Tibial artery (tissue), 4 donors: ENCODE data around the gene PGLYRP3.

ENCODE experiments used
- DNase-seq, 2 donors: peaks; one replicate each; pipeline ENCODE4 v3.0.0-alpha.2; 2019
- H3K27ac ChIP-seq, 2 donors: fragments of 200-600 bp; sonication (generic) in 1 of 2; 1 replicate in 1 of 2; 2 replicates in 1 of 2; pipeline ENCODE4 v1.5.1; 2018 to 2019; ENCODE audit warnings: mild to moderate bottlenecking in 1 of 2
- H3K27me3 ChIP-seq, 2 donors: fragments of 200-600 bp; sonication (generic) in 1 of 2; one replicate each; pipeline versions ENCODE4 v1.5.1 to v1.6.0; 2016 to 2019
- H3K36me3 ChIP-seq, 3 donors: fragments of 200-600 bp; sonication (generic) in 2 of 3; one replicate each; pipeline ENCODE4 v1.5.1; 2016 to 2019; ENCODE audit warnings: mild to moderate bottlenecking in 2 of 3
- H3K4me1 ChIP-seq, 4 donors: fragments of 200-600 bp; sonication (generic) in 2 of 4; 1 replicate in 3 of 4; 2 replicates in 1 of 4; pipeline ENCODE4 v1.5.1; 2016 to 2019
- H3K4me3 ChIP-seq, 2 donors: fragments of 200-600 bp; sonication (generic) in 1 of 2; 1 replicate in 1 of 2; 2 replicates in 1 of 2; pipeline ENCODE4 v1.5.1; 2018 to 2019; ENCODE audit warnings: mild to moderate bottlenecking in 2 of 2
- H3K9me3 ChIP-seq, 3 donors: fragments of 200-600 bp; sonication (generic) in 1 of 3; one replicate each; pipeline ENCODE4 v1.5.1; 2016 to 2019
- intact Hi-C: fragments of 100-400 bp; cut with DNase I; formaldehyde crosslinking; loops from one replicate; pipeline ENCODE4 v1.15.0; 2023; ENCODE audit warnings: low total_unique reads
- TF ChIP-seq, protein P1 (sequence below), 2 experiments: fragments of 200-600 bp in 1 of 2; fragments of 450-650 bp in 1 of 2; IDR thresholded peaks; one replicate each; pipeline ENCODE4 v1.5.1; 2017 to 2019; ENCODE audit warnings: antibody characterized with exemption in 2 of 2, mild to moderate bottlenecking in 1 of 2, moderate library complexity in 1 of 2

The PGLYRP3 gene

DNA sequence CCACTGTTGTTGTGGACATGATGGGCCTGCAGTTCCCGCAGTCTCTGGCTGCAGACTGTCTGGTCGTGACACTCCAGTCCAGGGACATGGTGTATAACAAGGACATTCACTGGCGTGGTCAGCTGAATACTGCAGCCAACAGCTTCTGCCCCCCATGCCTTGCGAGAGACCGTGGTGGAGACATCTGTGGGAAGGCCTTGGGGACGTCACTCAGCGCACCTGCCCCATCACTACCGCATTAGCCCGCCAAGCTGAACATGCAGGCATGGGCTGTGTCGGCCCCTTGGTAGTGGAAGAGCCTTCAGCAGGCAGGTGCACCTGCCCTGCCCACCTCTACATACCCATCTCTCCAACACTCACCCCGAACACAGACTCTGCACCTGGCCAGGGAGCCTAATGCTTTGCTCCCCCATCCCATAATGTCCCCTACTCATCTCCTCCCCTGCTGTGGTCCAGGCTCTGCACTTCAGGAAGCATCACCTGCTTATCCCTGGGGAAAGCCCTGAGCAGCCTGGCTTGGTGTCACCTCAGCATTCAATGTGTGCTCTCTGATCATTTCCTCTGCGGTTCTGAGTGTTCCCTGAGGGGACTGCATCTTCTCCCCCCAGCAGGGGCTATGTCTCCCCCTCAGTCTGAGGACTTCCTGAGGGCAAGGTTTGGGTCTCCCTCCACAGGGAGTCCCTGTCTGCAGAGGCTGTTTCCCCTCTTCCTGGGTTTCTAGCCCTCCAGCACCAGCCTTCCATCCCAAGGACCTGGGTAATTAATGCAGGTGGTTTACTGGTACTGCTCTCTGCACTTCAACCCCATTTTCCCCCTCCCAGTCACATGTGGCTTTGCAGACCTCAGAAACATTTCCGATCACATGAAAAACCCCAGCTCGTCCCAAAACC is 32.7 kb upstream of the PGLYRP3 start:
- Histone ChIP-seq H3K9me3 (no peaks in the 10 kb centered on the region), H3K4me1 (no peaks in the 10 kb centered on the region), H3K36me3 (no peaks in the 10 kb centered on the region), H3K4me3 (no peak overlapping the region), H3K27ac (no peak overlapping the region), H3K27me3 (peaks cover 0 to 58% of the 10 kb centered on the region in 2 donors)
- intact Hi-C loops = no loop called here
- TF ChIP-seq, protein P1, sequence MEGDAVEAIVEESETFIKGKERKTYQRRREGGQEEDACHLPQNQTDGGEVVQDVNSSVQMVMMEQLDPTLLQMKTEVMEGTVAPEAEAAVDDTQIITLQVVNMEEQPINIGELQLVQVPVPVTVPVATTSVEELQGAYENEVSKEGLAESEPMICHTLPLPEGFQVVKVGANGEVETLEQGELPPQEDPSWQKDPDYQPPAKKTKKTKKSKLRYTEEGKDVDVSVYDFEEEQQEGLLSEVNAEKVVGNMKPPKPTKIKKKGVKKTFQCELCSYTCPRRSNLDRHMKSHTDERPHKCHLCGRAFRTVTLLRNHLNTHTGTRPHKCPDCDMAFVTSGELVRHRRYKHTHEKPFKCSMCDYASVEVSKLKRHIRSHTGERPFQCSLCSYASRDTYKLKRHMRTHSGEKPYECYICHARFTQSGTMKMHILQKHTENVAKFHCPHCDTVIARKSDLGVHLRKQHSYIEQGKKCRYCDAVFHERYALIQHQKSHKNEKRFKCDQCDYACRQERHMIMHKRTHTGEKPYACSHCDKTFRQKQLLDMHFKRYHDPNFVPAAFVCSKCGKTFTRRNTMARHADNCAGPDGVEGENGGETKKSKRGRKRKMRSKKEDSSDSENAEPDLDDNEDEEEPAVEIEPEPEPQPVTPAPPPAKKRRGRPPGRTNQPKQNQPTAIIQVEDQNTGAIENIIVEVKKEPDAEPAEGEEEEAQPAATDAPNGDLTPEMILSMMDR (IDR thresholded peaks at IDR 0.05) = no peak
- DNase-seq = no peak

DNA sequence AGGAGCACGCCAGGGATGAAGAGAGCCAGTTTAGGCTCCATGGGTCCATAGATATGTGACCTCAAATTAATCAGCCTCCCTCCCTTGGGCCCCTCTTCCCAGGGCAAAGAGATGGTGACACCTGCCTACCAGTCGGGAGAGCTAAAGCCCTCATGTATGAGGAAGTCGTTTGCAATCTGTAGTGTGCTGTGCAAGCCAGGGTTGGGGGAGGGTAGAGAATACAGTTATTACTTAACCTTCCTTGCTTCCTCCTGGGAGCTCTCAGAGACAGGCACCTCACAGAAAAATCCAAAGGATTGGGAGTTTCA is 31.9 kb upstream of the PGLYRP3 start:
- peaks cover 0 to 56% of the 10 kb centered on the region in 2 donors for H3K27me3 ChIP-seq
- no peak for DNase-seq
- H3K27ac ChIP-seq = no peak overlapping the region
- TF ChIP-seq, protein P1 (IDR thresholded peaks at IDR 0.05) = no peak
- H3K4me1 ChIP-seq = no peaks in the 10 kb centered on the region
- no peaks in the 10 kb centered on the region for H3K9me3 ChIP-seq
- H3K4me3 ChIP-seq = no peak overlapping the region
- intact Hi-C loops = no loop called here
- H3K36me3 ChIP-seq = no peaks in the 10 kb centered on the region

DNA sequence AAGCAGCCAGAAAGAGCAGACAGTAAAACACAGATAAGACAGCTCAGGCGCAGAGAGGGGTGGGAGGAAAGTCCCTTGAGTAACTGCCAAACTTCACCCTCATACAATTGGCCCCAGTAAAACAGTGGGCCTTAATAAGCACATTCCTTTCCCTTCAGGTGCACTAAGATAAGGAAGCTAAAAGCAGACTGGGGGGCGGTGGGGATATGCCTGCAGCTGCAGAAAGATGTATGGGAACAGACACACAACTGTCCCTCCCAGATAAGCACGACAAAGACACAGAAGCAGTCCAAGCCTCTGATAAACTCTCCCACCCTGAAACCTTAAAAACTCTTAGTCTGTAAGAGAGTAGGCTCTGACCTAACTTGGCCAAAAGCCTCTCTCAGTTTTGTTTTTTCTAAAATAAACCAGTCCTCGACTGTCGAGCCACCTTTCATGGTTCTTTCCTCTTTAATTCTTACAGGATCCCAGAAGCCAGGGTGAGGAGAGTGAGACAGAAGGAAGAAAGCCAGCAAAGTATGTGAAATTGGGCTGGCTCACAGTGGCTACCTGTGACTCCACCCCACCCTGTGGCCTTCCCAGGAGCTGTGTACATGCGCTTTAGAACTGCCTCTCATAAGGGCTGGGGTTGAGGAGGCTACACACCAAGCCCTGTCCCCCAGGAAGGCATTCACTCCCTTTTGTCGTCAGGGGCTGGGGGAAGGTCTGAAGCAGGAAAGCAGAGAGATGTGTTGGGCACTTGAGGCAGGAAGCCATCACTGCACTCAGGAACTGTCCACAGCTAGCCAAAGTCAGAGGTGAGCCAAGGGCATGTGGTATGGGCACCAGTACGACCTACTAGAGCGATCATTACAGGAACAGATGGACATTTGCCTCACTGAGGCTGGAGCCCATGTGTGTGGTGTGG is 31.3 kb upstream of the PGLYRP3 start:
- DNase-seq = no peak
- H3K4me3 ChIP-seq = no peak overlapping the region
- H3K27ac ChIP-seq = no peak overlapping the region
- no peaks in the 10 kb centered on the region for H3K4me1 ChIP-seq
- H3K9me3 ChIP-seq = no peaks in the 10 kb centered on the region
- H3K36me3 ChIP-seq = no peaks in the 10 kb centered on the region
- TF ChIP-seq, protein P1 (IDR thresholded peaks at IDR 0.05) = no peak
- intact Hi-C loops = no loop called here
- H3K27me3 ChIP-seq = peaks cover 0 to 50% of the 10 kb centered on the region in 2 donors

DNA sequence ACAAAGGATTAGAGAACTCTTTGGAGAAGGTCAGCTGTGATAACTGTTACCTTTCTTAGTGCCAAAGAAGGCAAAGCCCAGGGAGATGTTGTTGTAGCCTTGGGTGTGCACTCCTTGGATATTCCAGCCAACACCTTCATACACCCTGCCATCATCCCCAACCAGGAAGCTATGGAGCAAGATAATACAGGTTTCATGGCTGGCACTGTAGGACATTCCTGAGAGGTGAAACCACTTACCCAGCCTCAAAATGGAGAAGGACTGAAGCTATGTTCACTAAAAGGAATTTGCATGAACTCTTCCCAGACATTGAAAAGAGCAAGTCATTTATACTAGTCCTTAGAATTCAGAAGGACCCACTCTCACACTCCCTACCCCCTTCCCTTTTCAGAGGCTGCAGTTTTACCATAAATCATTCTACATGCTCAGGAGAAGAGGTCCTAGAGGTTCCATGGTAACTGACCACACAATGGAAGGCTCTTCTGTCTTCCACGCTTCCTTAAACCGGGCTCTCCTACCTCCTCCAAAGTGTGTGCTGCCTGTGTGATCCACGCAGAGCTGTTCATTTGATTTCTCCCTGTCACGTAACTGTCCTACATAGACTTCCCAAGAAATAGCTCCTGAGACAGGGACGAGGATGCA is 30.4 kb upstream of the PGLYRP3 start:
- H3K9me3 ChIP-seq = no peaks in the 10 kb centered on the region
- no peak overlapping the region for H3K27ac ChIP-seq
- TF ChIP-seq, protein P1 (IDR thresholded peaks at IDR 0.05) = no peak

DNA sequence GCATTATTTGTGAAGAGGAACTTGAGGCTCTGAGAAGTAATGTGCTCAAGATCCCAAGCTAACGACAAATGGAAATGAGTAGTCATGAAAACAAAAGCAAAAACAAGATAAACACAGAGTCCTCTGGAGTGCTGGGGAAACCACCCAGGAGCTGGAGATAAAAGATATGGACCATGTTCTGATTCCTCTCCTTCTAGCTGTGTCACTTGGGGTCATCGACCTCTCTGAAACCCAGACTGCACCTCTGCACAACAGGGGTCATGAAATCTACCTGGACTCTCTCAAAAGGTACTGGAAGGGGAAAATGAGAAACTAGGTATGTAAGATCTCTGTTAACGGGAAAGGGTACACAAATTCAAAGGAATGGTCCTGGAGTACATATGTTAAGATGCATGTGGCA is 29.4 kb upstream of the PGLYRP3 start:
- intact Hi-C loops = no loop called here
- peaks cover 0 to 43% of the 10 kb centered on the region in 2 donors for H3K27me3 ChIP-seq
- TF ChIP-seq, protein P1 (IDR thresholded peaks at IDR 0.05) = no peak
- H3K4me1 ChIP-seq = no peaks in the 10 kb centered on the region
- no peak for DNase-seq
- H3K36me3 ChIP-seq = no peaks in the 10 kb centered on the region
- no peak overlapping the region for H3K27ac ChIP-seq
- H3K4me3 ChIP-seq = no peak overlapping the region
- H3K9me3 ChIP-seq = no peaks in the 10 kb centered on the region

More for the DNA sequence above, 30.4 kb upstream of the PGLYRP3 start:
- intact Hi-C loops = no loop called here
- H3K36me3 ChIP-seq = no peaks in the 10 kb centered on the region
- H3K4me1 ChIP-seq = no peaks in the 10 kb centered on the region
- H3K27me3 ChIP-seq = peaks cover 0 to 44% of the 10 kb centered on the region in 2 donors
- no peak for DNase-seq
- H3K4me3 ChIP-seq = no peak overlapping the region
